ENCODE measurements around the gene CXCL16. TPM values are rescaled to one million over a fixed set of nuclear protein-coding genes. Genes with fewer than 3 reads are reported as not detected.
"Not testable (repeated sequence)": the region's sequence is repeated elsewhere in the genome, so short reads cannot be mapped to it uniquely, and the experiment has no call there.

The CXCL16 gene
- total RNA-seq, 1 donor from 2014 or later: 0.13 TPM

DNA sequence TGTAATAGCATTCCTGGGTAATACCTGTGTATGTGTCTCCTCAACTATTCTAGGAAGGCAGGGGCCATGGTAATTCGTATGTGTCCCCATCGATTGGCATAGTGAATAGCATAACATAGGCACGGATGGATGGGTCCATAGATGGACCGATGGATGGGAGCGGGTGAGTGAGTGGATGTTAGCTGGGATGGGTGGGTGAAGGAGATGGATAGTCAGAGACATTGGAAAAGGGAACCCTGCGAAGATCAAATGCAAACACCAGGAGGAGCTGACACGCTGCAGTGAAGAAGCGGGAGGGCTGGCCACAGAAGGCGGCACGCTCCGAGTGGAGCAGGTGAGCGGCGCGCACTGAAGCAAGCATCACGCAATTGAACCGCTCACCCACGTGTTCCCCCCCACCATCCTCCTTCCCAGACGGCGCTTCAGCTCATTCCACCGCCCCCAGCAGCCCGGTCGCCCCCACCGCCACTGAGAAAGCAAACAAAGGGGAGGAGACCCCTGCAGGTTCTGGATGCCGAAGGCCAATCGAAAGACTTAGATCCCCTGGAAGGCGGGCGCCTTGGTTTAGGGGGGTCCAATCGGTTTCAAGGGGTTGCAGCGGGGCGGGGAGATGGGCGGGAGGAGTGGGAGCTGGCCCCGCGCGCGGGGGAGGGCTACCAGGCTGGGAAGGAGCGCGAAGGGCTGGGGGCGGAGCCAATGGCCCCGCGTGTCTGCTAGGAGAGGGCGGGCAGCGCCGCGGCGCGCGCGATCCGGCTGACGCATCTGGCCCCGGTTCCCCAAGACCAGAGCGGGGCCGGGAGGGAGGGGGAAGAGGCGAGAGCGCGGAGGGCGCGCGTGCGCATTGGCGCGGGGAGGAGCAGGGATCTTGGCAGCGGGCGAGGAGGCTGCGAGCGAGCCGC, 29.7 kb downstream of the CXCL16 start, which contains the start of gene ARRB2:
TSS of gene ARRB2 (plus strand) at position 839 of the 899 bp plus-strand sequence. CDS start 90 bp downstream, outside the sequence.
- Mint-ChIP-seq H3K36me3 (ENCODE audit: low read depth, unreplicated experiment) (peaks cover 5% of the 10 kb centered on the region), H3K27ac (ENCODE audit: unreplicated experiment) (peak within 1 kb of the TSS; percentile 68), H3K4me3 (ENCODE audit: unreplicated experiment) (peak within 1 kb of the TSS; percentile 89), H3K9me3 (ENCODE audit: unreplicated experiment) (no peaks in the 10 kb centered on the region), H3K27me3 (ENCODE audit: unreplicated experiment) (peaks cover 10% of the 10 kb centered on the region), H3K4me1 (ENCODE audit: unreplicated experiment) (peaks cover 19% of the 10 kb centered on the region)
- TF ChIP-seq, protein P1, sequence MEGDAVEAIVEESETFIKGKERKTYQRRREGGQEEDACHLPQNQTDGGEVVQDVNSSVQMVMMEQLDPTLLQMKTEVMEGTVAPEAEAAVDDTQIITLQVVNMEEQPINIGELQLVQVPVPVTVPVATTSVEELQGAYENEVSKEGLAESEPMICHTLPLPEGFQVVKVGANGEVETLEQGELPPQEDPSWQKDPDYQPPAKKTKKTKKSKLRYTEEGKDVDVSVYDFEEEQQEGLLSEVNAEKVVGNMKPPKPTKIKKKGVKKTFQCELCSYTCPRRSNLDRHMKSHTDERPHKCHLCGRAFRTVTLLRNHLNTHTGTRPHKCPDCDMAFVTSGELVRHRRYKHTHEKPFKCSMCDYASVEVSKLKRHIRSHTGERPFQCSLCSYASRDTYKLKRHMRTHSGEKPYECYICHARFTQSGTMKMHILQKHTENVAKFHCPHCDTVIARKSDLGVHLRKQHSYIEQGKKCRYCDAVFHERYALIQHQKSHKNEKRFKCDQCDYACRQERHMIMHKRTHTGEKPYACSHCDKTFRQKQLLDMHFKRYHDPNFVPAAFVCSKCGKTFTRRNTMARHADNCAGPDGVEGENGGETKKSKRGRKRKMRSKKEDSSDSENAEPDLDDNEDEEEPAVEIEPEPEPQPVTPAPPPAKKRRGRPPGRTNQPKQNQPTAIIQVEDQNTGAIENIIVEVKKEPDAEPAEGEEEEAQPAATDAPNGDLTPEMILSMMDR (IDR thresholded peaks at IDR 0.05; ENCODE audit: unreplicated experiment): peak; percentile 37
- peak; percentile 96 for DNase-seq (ENCODE audit: low spot score)

DNA sequence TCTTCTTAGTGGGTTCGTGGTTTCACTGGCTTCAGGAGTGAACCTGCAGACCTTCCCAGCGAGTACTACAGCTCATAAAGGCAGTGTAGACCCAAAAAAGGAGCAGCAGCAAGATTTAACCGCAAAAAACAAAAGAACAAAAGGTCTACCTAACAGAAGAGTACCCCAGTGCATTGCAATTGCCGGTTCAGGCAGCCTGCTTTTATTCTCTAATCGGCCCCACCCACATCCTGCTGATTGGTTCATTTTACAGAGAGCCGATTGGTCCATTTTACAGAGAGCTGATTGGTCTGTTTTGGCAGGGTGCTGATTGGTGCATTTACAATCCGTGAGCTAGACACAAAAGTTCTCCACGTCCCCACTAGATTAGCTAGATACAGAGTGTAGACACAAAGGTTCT, 31.3 kb downstream of the CXCL16 start:
- H3K4me3 Mint-ChIP-seq (ENCODE audit: unreplicated experiment): no peak overlapping the region
- TF ChIP-seq, protein P1 (IDR thresholded peaks at IDR 0.05; ENCODE audit: unreplicated experiment): no peak
- peaks cover 5% of the 10 kb centered on the region for H3K36me3 Mint-ChIP-seq (ENCODE audit: low read depth, unreplicated experiment)
- peaks cover 19% of the 10 kb centered on the region for H3K4me1 Mint-ChIP-seq (ENCODE audit: unreplicated experiment)
- DNase-seq (ENCODE audit: low spot score): no peak
- peaks cover 8% of the 10 kb centered on the region for H3K27me3 Mint-ChIP-seq (ENCODE audit: unreplicated experiment)
- no peak overlapping the region for H3K27ac Mint-ChIP-seq (ENCODE audit: unreplicated experiment)
- H3K9me3 Mint-ChIP-seq (ENCODE audit: unreplicated experiment): no peaks in the 10 kb centered on the region

DNA sequence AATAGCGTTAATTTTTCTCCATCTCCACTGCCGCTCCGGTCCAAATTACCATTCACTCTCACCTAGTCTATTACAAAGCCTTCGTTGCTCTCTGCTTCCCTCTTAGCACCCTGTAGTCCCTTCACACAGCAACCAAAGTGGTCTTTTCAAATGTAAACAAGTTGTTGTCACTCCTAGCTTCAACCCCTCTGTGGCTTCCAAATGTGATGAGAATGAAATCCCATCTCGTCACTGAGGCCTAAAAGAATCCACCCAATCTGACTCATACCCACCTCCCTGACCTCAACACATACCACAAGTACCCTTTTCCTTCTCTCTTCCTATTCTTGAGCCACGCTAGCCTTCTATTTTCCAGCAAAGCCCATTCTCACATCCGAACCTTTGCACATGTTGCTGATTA, 33.6 kb downstream of the CXCL16 start:
- H3K4me3 Mint-ChIP-seq (ENCODE audit: unreplicated experiment): peak overlapping the region; percentile 35
- TF ChIP-seq, protein P1 (IDR thresholded peaks at IDR 0.05; ENCODE audit: unreplicated experiment): no peak
- no peaks in the 10 kb centered on the region for H3K9me3 Mint-ChIP-seq (ENCODE audit: unreplicated experiment)
- DNase-seq (ENCODE audit: low spot score): no peak
- H3K4me1 Mint-ChIP-seq (ENCODE audit: unreplicated experiment): peaks cover 27% of the 10 kb centered on the region
- H3K27ac Mint-ChIP-seq (ENCODE audit: unreplicated experiment): no peak overlapping the region
- H3K36me3 Mint-ChIP-seq (ENCODE audit: low read depth, unreplicated experiment): peaks cover 5% of the 10 kb centered on the region
- H3K27me3 Mint-ChIP-seq (ENCODE audit: unreplicated experiment): peaks cover 9% of the 10 kb centered on the region

DNA sequence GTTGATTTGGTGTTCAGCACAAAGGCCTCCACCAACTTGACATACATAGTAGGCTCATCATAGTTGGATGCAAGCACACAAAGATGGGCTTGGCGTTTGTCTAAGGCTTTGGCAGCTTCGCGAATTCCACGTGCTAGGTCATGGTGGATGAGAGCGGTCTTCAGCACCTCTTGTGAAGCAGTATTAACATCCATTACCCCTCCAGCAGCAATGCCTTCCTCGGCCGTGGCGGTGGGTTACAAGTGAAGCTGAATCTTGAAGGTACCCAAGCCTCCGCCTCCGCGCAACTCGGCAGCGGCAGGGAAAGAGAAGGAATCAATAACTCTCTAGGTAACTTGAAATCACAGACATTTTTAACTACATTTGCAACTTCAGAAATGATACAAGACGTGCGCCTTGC, 34.7 kb downstream of the CXCL16 start:
- peaks cover 7% of the 10 kb centered on the region for H3K27me3 Mint-ChIP-seq (ENCODE audit: unreplicated experiment)
- H3K4me1 Mint-ChIP-seq (ENCODE audit: unreplicated experiment): peaks cover 27% of the 10 kb centered on the region
- H3K27ac Mint-ChIP-seq (ENCODE audit: unreplicated experiment): no peak overlapping the region
- TF ChIP-seq, protein P1 (IDR thresholded peaks at IDR 0.05; ENCODE audit: unreplicated experiment): no peak
- peak overlapping the region; percentile 92 for H3K4me3 Mint-ChIP-seq (ENCODE audit: unreplicated experiment)
- DNase-seq (ENCODE audit: low spot score): no peak
- H3K36me3 Mint-ChIP-seq (ENCODE audit: low read depth, unreplicated experiment): peaks cover 5% of the 10 kb centered on the region
- H3K9me3 Mint-ChIP-seq (ENCODE audit: unreplicated experiment): no peaks in the 10 kb centered on the region

DNA sequence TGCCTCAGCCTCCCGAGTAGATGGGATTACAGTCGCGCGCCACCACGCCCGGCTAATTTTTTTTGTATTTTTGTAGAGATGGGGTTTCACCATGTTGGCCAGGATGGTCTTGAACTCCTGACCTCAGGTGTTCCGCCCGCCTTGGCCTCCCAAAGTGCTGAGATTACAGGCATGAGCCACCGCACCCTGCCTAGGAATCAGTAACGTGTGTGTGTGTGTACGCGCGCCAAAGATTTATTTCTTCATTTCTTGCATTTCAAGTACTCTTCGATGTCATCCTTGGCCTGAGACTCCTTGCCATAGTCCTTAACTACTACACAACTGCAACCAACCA, 35.2 kb downstream of the CXCL16 start:
- not testable (repeated sequence) for H3K27ac Mint-ChIP-seq (ENCODE audit: unreplicated experiment); H3K9me3 Mint-ChIP-seq (ENCODE audit: unreplicated experiment); H3K27me3 Mint-ChIP-seq (ENCODE audit: unreplicated experiment); DNase-seq (ENCODE audit: low spot score); H3K36me3 Mint-ChIP-seq (ENCODE audit: low read depth, unreplicated experiment)
- peak overlapping the region; percentile 92 for H3K4me3 Mint-ChIP-seq (ENCODE audit: unreplicated experiment)
- peaks cover 23% of the 10 kb centered on the region for H3K4me1 Mint-ChIP-seq (ENCODE audit: unreplicated experiment)

Data from endothelial cell (in vitro differentiated cells).